Measurements from ENCODE around the gene PHPT1.

The PHPT1 gene

DNA sequence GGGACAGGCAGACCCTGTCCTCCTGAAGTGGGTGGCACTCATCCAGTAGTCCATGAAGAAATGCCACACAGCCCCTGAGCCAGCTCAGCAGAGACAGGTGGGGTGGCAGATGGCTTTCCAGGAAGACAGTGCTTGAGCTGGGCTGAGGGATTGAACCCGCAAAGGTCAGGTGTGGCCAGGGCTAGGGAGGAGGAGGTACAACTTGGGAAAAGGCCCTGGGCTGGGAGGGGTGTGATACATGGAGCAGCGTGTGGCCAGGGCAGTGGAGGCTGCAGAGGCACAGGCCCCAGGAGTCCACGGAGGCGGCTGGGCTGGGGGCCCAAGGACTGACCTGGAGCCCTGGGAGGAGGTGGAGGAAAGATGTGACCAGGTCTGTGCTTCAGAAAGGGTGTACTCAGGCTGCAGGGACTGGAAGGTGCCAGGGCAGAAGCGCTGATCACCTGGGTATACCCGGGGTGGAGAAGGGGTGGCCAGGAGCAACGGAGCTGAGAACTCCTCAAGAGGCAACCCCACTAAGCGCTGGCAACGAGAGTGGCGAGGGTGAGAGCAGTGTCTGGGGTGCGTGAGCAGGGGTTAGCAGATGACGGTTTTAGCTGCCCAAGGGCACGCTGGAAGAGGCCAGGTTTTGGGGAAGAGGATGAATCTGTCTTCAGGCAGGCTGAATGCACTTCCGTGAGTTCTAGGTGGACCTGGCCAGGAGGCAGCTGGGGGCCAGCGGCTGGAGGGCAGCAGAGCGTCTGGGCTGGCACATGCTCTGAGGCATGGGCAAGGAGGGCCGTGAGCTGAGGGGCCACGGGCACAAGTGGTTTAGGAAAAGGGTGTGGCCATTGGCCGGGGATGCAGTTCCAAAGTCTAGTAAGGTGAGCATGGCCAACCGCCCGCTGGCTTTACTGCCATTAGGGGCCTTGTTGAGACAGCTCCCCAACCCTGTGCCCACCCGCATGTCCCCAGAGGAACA lies 45.4 kb upstream of the PHPT1 start:
- no peak for TF ChIP-seq EP300 (IDR thresholded peaks at IDR 0.05; ENCODE audit: borderline replicate concordance)
- TF ChIP-seq TCF12 (IDR thresholded peaks at IDR 0.05; ENCODE audit: low read depth), result no peak
- TF ChIP-seq, protein P1, sequence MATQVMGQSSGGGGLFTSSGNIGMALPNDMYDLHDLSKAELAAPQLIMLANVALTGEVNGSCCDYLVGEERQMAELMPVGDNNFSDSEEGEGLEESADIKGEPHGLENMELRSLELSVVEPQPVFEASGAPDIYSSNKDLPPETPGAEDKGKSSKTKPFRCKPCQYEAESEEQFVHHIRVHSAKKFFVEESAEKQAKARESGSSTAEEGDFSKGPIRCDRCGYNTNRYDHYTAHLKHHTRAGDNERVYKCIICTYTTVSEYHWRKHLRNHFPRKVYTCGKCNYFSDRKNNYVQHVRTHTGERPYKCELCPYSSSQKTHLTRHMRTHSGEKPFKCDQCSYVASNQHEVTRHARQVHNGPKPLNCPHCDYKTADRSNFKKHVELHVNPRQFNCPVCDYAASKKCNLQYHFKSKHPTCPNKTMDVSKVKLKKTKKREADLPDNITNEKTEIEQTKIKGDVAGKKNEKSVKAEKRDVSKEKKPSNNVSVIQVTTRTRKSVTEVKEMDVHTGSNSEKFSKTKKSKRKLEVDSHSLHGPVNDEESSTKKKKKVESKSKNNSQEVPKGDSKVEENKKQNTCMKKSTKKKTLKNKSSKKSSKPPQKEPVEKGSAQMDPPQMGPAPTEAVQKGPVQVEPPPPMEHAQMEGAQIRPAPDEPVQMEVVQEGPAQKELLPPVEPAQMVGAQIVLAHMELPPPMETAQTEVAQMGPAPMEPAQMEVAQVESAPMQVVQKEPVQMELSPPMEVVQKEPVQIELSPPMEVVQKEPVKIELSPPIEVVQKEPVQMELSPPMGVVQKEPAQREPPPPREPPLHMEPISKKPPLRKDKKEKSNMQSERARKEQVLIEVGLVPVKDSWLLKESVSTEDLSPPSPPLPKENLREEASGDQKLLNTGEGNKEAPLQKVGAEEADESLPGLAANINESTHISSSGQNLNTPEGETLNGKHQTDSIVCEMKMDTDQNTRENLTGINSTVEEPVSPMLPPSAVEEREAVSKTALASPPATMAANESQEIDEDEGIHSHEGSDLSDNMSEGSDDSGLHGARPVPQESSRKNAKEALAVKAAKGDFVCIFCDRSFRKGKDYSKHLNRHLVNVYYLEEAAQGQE (IDR thresholded peaks at IDR 0.05; ENCODE audit: low read depth), result no peak
- TF ChIP-seq, protein P2, sequence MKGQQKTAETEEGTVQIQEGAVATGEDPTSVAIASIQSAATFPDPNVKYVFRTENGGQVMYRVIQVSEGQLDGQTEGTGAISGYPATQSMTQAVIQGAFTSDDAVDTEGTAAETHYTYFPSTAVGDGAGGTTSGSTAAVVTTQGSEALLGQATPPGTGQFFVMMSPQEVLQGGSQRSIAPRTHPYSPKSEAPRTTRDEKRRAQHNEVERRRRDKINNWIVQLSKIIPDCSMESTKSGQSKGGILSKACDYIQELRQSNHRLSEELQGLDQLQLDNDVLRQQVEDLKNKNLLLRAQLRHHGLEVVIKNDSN (IDR thresholded peaks at IDR 0.05), result no peak

DNA sequence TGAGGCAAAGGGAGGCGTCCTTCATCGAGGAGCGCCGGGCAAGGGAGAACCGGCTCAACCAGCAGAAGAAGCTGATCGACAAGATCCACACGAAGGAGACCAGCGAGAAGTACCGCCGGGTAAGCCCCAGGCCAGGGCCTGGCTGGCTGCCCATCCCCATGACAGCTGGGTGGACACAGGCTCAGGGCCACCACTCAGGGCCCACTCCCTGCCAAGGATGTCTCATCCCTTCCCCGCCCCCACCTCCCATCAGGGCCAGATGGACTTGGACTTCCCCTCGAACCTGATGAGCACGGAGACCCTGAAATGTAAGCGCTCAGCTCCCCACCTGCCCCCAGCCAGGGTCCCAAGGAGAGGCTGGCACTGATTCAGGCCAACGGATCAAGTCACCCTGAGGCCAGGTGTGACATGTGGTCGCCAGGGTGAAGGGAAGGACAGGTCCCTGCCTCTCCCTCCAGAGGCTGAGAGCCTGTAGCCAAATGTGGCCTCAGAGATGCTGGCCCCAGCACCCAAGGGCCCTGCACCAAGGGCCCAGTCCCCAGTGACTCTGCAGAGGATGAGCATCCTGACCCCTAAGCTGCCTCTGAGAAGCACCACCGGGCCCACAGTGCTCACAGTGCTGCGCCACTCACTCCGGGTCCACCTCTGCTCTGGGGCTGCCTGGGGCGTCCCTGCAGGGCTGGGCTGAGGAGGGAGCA lies 44.6 kb upstream of the PHPT1 start:
- TF ChIP-seq, protein P3, sequence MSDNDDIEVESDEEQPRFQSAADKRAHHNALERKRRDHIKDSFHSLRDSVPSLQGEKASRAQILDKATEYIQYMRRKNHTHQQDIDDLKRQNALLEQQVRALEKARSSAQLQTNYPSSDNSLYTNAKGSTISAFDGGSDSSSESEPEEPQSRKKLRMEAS (IDR thresholded peaks at IDR 0.05), result no peak
- TF ChIP-seq TEAD4 (IDR thresholded peaks at IDR 0.05) (no peak), TCF12 (IDR thresholded peaks at IDR 0.05; ENCODE audit: low read depth) (no peak), YY1 (IDR thresholded peaks at IDR 0.05; ENCODE audit: low read depth) (no peak), EP300 (IDR thresholded peaks at IDR 0.05; ENCODE audit: borderline replicate concordance) (no peak), EGR1 (IDR thresholded peaks at IDR 0.05) (no peak), CREB1 (IDR thresholded peaks at IDR 0.05; ENCODE audit: low read depth) (no peak), ZBTB7A (IDR thresholded peaks at IDR 0.05; ENCODE audit: low read depth) (no peak), TAF1 (IDR thresholded peaks at IDR 0.05; ENCODE audit: low read depth) (no peak), CEBPB (IDR thresholded peaks at IDR 0.05) (no peak), NFIC (IDR thresholded peaks at IDR 0.05) (no peak), FOXM1 (IDR thresholded peaks at IDR 0.05; ENCODE audit: borderline replicate concordance, low read depth) (no peak), RAD21 (IDR thresholded peaks at IDR 0.05; ENCODE audit: low read depth) (no peak)
- TF ChIP-seq, protein P2 (IDR thresholded peaks at IDR 0.05), result no peak
- TF ChIP-seq, protein P1 (IDR thresholded peaks at IDR 0.05; ENCODE audit: low read depth), result no peak

DNA sequence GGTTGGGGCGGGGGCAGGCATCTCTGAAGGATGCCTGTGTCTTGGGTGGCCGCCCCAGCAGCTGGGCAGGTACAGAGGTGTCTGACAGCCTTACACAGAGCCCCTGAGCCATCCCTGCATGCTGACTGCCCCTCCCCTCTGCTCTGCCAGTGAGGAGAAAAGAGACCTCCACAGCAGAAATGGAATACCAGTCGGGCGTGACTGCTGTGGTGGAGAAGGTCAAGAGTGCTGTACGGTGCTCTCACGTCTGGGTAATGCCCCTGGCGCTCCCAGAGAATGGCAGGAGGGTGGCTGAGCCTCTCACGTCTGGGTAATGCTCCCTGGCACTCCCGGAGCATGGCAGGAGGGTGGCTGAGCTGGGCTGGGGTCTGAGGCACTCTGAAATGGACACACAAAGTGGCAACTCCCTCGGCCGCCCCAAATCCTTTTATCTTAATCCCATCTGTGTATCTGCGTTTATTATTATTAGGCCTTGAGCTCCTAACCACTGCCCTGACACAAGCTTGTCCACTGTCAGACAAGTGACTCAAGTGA lies 43.9 kb upstream of the PHPT1 start:
- TF ChIP-seq, protein P1 (IDR thresholded peaks at IDR 0.05; ENCODE audit: low read depth), result no peak
- no peak for TF ChIP-seq RAD21 (IDR thresholded peaks at IDR 0.05; ENCODE audit: low read depth)
- no peak for TF ChIP-seq NFIC (IDR thresholded peaks at IDR 0.05)
- TF ChIP-seq, protein P2 (IDR thresholded peaks at IDR 0.05), result no peak
- no peak for TF ChIP-seq EGR1 (IDR thresholded peaks at IDR 0.05)

DNA sequence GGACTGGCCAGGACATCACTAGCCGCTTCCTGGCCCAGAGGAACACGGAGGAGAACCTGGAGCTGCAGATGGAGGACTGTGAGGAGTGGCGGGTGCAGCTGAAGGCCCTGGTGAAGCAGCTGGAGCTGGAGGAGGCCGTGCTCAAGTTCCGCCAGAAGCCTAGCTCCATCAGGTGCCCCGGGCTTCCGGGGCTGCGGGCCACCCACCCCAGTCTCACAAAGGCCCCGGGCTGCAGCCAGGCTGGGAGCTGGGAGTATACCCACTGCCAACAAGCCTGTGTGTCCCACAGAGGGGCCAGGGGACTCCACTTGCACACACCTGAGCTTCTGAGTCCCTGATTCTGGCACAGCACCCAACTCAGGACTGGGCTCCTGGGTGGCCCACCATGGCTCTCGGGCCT lies 43.1 kb upstream of the PHPT1 start:
- TF ChIP-seq ZBTB7A (IDR thresholded peaks at IDR 0.05; ENCODE audit: low read depth), result no peak
- no peak for TF ChIP-seq FOXM1 (IDR thresholded peaks at IDR 0.05; ENCODE audit: borderline replicate concordance, low read depth)
- no peak for TF ChIP-seq TCF12 (IDR thresholded peaks at IDR 0.05; ENCODE audit: low read depth)
- no peak for TF ChIP-seq EGR1 (IDR thresholded peaks at IDR 0.05)
- TF ChIP-seq, protein P2 (IDR thresholded peaks at IDR 0.05), result no peak
- TF ChIP-seq, protein P1 (IDR thresholded peaks at IDR 0.05; ENCODE audit: low read depth), result no peak
- TF ChIP-seq TAF1 (IDR thresholded peaks at IDR 0.05; ENCODE audit: low read depth), result no peak
- no peak for TF ChIP-seq EP300 (IDR thresholded peaks at IDR 0.05; ENCODE audit: borderline replicate concordance)
- TF ChIP-seq TEAD4 (IDR thresholded peaks at IDR 0.05), result no peak
- TF ChIP-seq NFIC (IDR thresholded peaks at IDR 0.05), result no peak
- no peak for TF ChIP-seq YY1 (IDR thresholded peaks at IDR 0.05; ENCODE audit: low read depth)
- TF ChIP-seq CEBPB (IDR thresholded peaks at IDR 0.05), result no peak
- TF ChIP-seq, protein P3 (IDR thresholded peaks at IDR 0.05), result no peak
- TF ChIP-seq CREB1 (IDR thresholded peaks at IDR 0.05; ENCODE audit: low read depth), result no peak
- no peak for TF ChIP-seq RAD21 (IDR thresholded peaks at IDR 0.05; ENCODE audit: low read depth)

All from Ishikawa (cell line).